ENCODE data around the gene KIDINS220. TPM values are rescaled to one million over a fixed set of nuclear protein-coding genes. Genes with fewer than 3 reads are reported as not detected.

Gene KIDINS220
- total and polyA plus RNA-seq, 2 of the 13 experiments (the other 11 are each of a cell fraction or from before 2014, with no cell fraction given), result 25.2 to 32.3 TPM

DNA sequence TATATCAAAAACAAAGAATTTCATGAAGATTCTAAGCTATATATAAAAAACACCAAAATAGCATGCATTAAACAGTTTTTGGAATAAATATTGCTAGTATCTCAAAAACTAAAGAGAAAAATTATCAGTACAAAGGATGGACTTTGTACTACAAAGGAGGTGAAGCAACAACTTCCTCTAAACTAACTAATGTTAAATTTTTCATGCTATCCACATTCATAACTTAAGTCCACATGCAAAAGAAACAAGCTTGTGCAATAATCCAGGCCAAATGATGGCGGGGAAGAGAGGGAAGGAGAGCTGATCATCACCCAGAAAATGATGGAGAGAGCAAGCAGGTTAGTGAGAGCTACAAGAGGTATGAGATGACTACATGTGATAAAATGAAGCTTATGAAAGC is 70.1 kb downstream of the KIDINS220 start:
- WGBS (ENCODE audit: low lambda C conversion rate), result 85% methylated on average over 1 of the region's 1 CpG
- peak; percentile 32 for DNase-seq (ENCODE audit: low spot score)
- Histone ChIP-seq H3K79me2 (ENCODE audit: insufficient read depth, low read length) (no peaks in the 10 kb centered on the region), H3K36me3 (replicated peaks in 1 of 2; ENCODE audit: control insufficient read depth in 1 of 2, insufficient read depth in 2 of 2, low read length in 2 of 2) (peaks cover 3 to 8% of the 10 kb centered on the region in 2 experiments; a peak in 3 of 5 replicates), H3K9ac (ENCODE audit: insufficient read depth, low read depth, low read length) (no peak overlapping the region), H3K4me2 (ENCODE audit: low read depth, low read length) (no peak overlapping the region), H3K9me3 (ENCODE audit: low read length) (no peaks in the 10 kb centered on the region), H3K4me3 (replicated peaks in 1 of 3; ENCODE audit: insufficient read depth in 1 of 3, low read depth in 2 of 3, low read length in 3 of 3) (no peak overlapping the region), H4K20me1 (ENCODE audit: insufficient read depth, low read length) (no peaks in the 10 kb centered on the region), H3K27ac (ENCODE audit: extremely low read length, insufficient read depth, low read length) (no peak overlapping the region), H2AFZ (ENCODE audit: low read length) (no peak overlapping the region), H3K27me3 (ENCODE audit: control insufficient read depth in 1 of 2, insufficient read depth in 2 of 2, low read length in 2 of 2) (no peaks in the 10 kb centered on the region), H3K4me1 (ENCODE audit: insufficient read depth, low read length) (peaks cover 10% of the 10 kb centered on the region)
- ChIA-PET POLR2A (interaction anchor here (1.6 kb wide), 1 partner anchor 86 kb away, joined by 6 read pairs; the partner anchor contains the start of gene ID2), CTCF (ENCODE audit: low intra/inter-chr PET ratio, low total read pairs) (no interaction called here)
- no TSS peak for BruUV-seq (replicated peaks)
- TF ChIP-seq HNF4A (CRISPR knock-in tag; IDR thresholded peaks at IDR 0.05), result peak; percentile 53
- TF ChIP-seq, protein P1, sequence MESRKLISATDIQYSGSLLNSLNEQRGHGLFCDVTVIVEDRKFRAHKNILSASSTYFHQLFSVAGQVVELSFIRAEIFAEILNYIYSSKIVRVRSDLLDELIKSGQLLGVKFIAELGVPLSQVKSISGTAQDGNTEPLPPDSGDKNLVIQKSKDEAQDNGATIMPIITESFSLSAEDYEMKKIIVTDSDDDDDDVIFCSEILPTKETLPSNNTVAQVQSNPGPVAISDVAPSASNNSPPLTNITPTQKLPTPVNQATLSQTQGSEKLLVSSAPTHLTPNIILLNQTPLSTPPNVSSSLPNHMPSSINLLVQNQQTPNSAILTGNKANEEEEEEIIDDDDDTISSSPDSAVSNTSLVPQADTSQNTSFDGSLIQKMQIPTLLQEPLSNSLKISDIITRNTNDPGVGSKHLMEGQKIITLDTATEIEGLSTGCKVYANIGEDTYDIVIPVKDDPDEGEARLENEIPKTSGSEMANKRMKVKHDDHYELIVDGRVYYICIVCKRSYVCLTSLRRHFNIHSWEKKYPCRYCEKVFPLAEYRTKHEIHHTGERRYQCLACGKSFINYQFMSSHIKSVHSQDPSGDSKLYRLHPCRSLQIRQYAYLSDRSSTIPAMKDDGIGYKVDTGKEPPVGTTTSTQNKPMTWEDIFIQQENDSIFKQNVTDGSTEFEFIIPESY (CRISPR knock-in tag; IDR thresholded peaks at IDR 0.05), result 0 out of 2 replicates have a peak, but pooled peaks have one; percentile 28
- TF ChIP-seq ZFP90 (CRISPR knock-in tag; IDR thresholded peaks at IDR 0.05; ENCODE audit: borderline replicate concordance), result no peak
- TF ChIP-seq, protein P2, sequence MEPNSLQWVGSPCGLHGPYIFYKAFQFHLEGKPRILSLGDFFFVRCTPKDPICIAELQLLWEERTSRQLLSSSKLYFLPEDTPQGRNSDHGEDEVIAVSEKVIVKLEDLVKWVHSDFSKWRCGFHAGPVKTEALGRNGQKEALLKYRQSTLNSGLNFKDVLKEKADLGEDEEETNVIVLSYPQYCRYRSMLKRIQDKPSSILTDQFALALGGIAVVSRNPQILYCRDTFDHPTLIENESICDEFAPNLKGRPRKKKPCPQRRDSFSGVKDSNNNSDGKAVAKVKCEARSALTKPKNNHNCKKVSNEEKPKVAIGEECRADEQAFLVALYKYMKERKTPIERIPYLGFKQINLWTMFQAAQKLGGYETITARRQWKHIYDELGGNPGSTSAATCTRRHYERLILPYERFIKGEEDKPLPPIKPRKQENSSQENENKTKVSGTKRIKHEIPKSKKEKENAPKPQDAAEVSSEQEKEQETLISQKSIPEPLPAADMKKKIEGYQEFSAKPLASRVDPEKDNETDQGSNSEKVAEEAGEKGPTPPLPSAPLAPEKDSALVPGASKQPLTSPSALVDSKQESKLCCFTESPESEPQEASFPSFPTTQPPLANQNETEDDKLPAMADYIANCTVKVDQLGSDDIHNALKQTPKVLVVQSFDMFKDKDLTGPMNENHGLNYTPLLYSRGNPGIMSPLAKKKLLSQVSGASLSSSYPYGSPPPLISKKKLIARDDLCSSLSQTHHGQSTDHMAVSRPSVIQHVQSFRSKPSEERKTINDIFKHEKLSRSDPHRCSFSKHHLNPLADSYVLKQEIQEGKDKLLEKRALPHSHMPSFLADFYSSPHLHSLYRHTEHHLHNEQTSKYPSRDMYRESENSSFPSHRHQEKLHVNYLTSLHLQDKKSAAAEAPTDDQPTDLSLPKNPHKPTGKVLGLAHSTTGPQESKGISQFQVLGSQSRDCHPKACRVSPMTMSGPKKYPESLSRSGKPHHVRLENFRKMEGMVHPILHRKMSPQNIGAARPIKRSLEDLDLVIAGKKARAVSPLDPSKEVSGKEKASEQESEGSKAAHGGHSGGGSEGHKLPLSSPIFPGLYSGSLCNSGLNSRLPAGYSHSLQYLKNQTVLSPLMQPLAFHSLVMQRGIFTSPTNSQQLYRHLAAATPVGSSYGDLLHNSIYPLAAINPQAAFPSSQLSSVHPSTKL (CRISPR knock-in tag; IDR thresholded peaks at IDR 0.05), result 0 out of 2 replicates have a peak, but pooled peaks have one; percentile 31
- no peak for TF ChIP-seq ZNF501 (CRISPR knock-in tag; IDR thresholded peaks at IDR 0.05)
- peak; percentile 17; the same call in 1 of the 2 replicates for TF ChIP-seq HMG20A (CRISPR knock-in tag; IDR thresholded peaks at IDR 0.05; ENCODE audit: borderline replicate concordance)
- TF ChIP-seq SMARCC2 (IDR thresholded peaks at IDR 0.05), result no peak
- peak; percentile 82 for TF ChIP-seq CEBPG (CRISPR knock-in tag; IDR thresholded peaks at IDR 0.05)
- TF ChIP-seq CEBPB (IDR thresholded peaks at IDR 0.05; ENCODE audit: borderline replicate concordance, low read depth, low read length), result peak; percentile 79
- TF ChIP-seq RFXANK (CRISPR knock-in tag; IDR thresholded peaks at IDR 0.05), result no peak
- TF ChIP-seq NCOR1 (IDR thresholded peaks at IDR 0.05; ENCODE audit: borderline replicate concordance, low read length), result peak; percentile 53; the same call in 1 of the 2 replicates
- TF ChIP-seq, protein P3, sequence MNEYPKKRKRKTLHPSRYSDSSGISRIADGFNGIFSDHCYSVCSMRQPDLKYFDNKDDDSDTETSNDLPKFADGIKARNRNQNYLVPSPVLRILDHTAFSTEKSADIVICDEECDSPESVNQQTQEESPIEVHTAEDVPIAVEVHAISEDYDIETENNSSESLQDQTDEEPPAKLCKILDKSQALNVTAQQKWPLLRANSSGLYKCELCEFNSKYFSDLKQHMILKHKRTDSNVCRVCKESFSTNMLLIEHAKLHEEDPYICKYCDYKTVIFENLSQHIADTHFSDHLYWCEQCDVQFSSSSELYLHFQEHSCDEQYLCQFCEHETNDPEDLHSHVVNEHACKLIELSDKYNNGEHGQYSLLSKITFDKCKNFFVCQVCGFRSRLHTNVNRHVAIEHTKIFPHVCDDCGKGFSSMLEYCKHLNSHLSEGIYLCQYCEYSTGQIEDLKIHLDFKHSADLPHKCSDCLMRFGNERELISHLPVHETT (CRISPR knock-in tag; conservative IDR thresholded peaks at IDR 0.05), result no peak
- peak; percentile 46; the same call in 1 of the 2 replicates for TF ChIP-seq GATAD2A (CRISPR knock-in tag; IDR thresholded peaks at IDR 0.05)
- TF ChIP-seq GATAD1 (CRISPR knock-in tag; IDR thresholded peaks at IDR 0.05), result no peak
- TF ChIP-seq ZBTB3 (CRISPR knock-in tag; IDR thresholded peaks at IDR 0.05; ENCODE audit: borderline replicate concordance, low read depth), result no peak
- 0 out of 2 replicates have a peak, but pooled peaks have one; percentile 24 for TF ChIP-seq SAP130 (CRISPR knock-in tag; IDR thresholded peaks at IDR 0.05; ENCODE audit: low read depth)
- in situ Hi-C loops (cut with HindIII; ENCODE audit: extremely low pct_ligation_motif_present, low pct_unique_long_range_greater_than_20kb), result no loop called here
- intact Hi-C loops (cut with micrococcal nuclease; ENCODE audit: unreplicated experiment), result no loop called here
- no peak for FAIRE-seq
- ATAC-seq, result no peak

Measured in HepG2 (cell line).